GM12878 (cell line): ENCODE data around the gene TMEM132D. TPM values are rescaled to one million over a fixed set of nuclear protein-coding genes. Genes with fewer than 3 reads are reported as not detected.

Source experiments
- ATAC-seq: fragments of 200-7000 bp; cut with Tn5 transposase; 3 replicates; pipeline ENCODE4 v1.9.1; 2020; ENCODE audit warnings: mild to moderate bottlenecking, moderate library complexity
- BruUV-seq: library from RNA; stranded (reverse); fragments of 400-500 nt; replicated peaks from 2 replicates; lab custom pipeline; 2021; lab: Mats Ljungman, UMichigan
- CTCF ChIA-PET: fragments of 300-600 bp; sonication (Branson Sonifier 250); formaldehyde crosslinking; extraction: SDS; loops from one replicate; lab custom pipeline; 2021; ENCODE audit warnings: inconsistent platforms; lab: Yijun Ruan, JAX
- POLR2A ChIA-PET: fragments of 350-600 bp; formaldehyde crosslinking; extraction: SDS; loops from one replicate; lab custom pipeline; 2021; ENCODE audit warnings: inconsistent platforms; lab: Charles Lee
- RAD21 ChIA-PET: fragments of 300-600 bp; sonication (Branson Sonifier 250); formaldehyde crosslinking; loops from one replicate; lab custom pipeline; 2023; ENCODE audit warnings: antibody characterized with exemption; ENCODE audit not compliant: unreplicated experiment; lab: Charles Lee
- SMC1A ChIA-PET: fragments of 300-600 bp; sonication (Branson Sonifier 250); formaldehyde crosslinking; loops from one replicate; lab custom pipeline; 2023; ENCODE audit not compliant: unreplicated experiment, uncharacterized antibody; lab: Charles Lee
- DNase-seq: peaks from one replicate; pipeline ENCODE4 v3.0.0-alpha.2; 2011; ENCODE audit warnings: low read depth, low spot score
- FAIRE-seq: peaks from 3 replicates; lab custom pipeline; 2011; peaks lifted over from hg19 to GRCh38; lab: Jason Lieb, UNC
- H2AFZ ChIP-seq: 2 replicates; pipeline ENCODE4 v1.6.0; 2011; ENCODE audit warnings: low read depth, low read length, control low read depth; ENCODE audit not compliant: control insufficient read depth
- H3K27ac ChIP-seq: 2 replicates; pipeline ENCODE4 v1.5.1; 2011; ENCODE audit warnings: control low read depth; ENCODE audit not compliant: control insufficient read depth, insufficient read depth
- H3K27me3 ChIP-seq, 2 experiments: replicated peaks in 1 of 2; 2 replicates each; pipeline versions ENCODE4 v1.6.0 to v1.6.1; 2011; ENCODE audit warnings: low read length in 1 of 2; ENCODE audit not compliant: control insufficient read depth in 2 of 2, insufficient read depth in 2 of 2
- H3K36me3 ChIP-seq, 2 experiments: 2 replicates each; pipeline ENCODE4 v1.5.1; 2011; ENCODE audit warnings: low read length in 1 of 2; ENCODE audit not compliant: control insufficient read depth in 2 of 2, insufficient read depth in 2 of 2
- H3K4me1 ChIP-seq: 2 replicates; pipeline ENCODE4 v1.6.1; 2011; ENCODE audit warnings: mild to moderate bottlenecking, low read length, moderate library complexity, mixed read lengths; ENCODE audit not compliant: control insufficient read depth, insufficient read depth
- H3K4me2 ChIP-seq: 2 replicates; pipeline ENCODE4 v1.6.0; 2011; ENCODE audit warnings: control low read depth; ENCODE audit not compliant: control insufficient read depth, insufficient read depth
- H3K4me3 ChIP-seq: fragments of 200-600 bp; sonication (generic); 2 replicates; pipeline ENCODE4 v1.5.1; 2016
- H3K79me2 ChIP-seq: 2 replicates; pipeline ENCODE4 v1.6.0; 2011; ENCODE audit warnings: low read length; ENCODE audit not compliant: control insufficient read depth, insufficient read depth
- H3K9ac ChIP-seq: 2 replicates; pipeline ENCODE4 v1.8.0; 2011; ENCODE audit warnings: low read length, control low read depth, mixed read lengths; ENCODE audit not compliant: control insufficient read depth, insufficient read depth
- H3K9me3 ChIP-seq: replicated peaks from 3 replicates; pipeline ENCODE4 v1.5.1; 2011; ENCODE audit warnings: mild to moderate bottlenecking, low read length; ENCODE audit not compliant: control insufficient read depth, insufficient read depth
- H4K20me1 ChIP-seq: 2 replicates; pipeline ENCODE4 v1.6.0; 2011; ENCODE audit not compliant: control insufficient read depth, insufficient read depth
- BHLHE40 ChIP-seq, 2 experiments: fragments of 450-650 bp in 1 of 2; IDR thresholded peaks; 2 replicates each; pipeline ENCODE4 v1.6.1; 2011 to 2017; ENCODE audit warnings: low read depth in 2 of 2, borderline replicate concordance in 1 of 2, improper control_type of control experiment in 1 of 2, low read length in 1 of 2, mild to moderate bottlenecking in 1 of 2
- BMI1 ChIP-seq: fragments of 450-650 bp; IDR thresholded peaks from 2 replicates; pipeline ENCODE4 v1.6.1; 2016; ENCODE audit warnings: mild to moderate bottlenecking, moderate library complexity, borderline replicate concordance
- CHD2 ChIP-seq: IDR thresholded peaks from 2 replicates; pipeline ENCODE4 v1.6.1; 2011; ENCODE audit warnings: low read depth, low read length, improper control_type of control experiment, borderline replicate concordance
- CHD4 ChIP-seq: fragments of 200-600 bp; sonication (generic); IDR thresholded peaks from 2 replicates; pipeline ENCODE4 v1.6.1; 2016; ENCODE audit warnings: mild to moderate bottlenecking
- CREM ChIP-seq: IDR thresholded peaks from 2 replicates; pipeline ENCODE4 v1.6.1; 2014; ENCODE audit warnings: antibody characterized with exemption, low read depth
- EP300 ChIP-seq, 2 experiments: fragments of 150-350 bp in 1 of 2; IDR thresholded peaks; 2 replicates each; pipeline ENCODE4 v1.6.1; 2011 to 2012; ENCODE audit warnings: low read depth in 2 of 2, low read length in 2 of 2, borderline replicate concordance in 1 of 2, improper control_type of control experiment in 1 of 2, inconsistent platforms in 1 of 2; ENCODE audit not compliant: control insufficient read depth in 1 of 2
- ESRRA ChIP-seq: IDR thresholded peaks from 2 replicates; pipeline ENCODE4 v1.6.1; 2012; ENCODE audit warnings: mild to moderate bottlenecking, low read length, improper control_type of control experiment
- KAT2A ChIP-seq: conservative IDR thresholded peaks from 2 replicates; pipeline ENCODE4 v1.6.1; 2011; ENCODE audit warnings: low read depth, low read length; ENCODE audit not compliant: control insufficient read depth
- LARP7 ChIP-seq: fragments of 450-650 bp; IDR thresholded peaks from 2 replicates; pipeline ENCODE4 v1.6.1; 2017; ENCODE audit warnings: mild to moderate bottlenecking
- MAX ChIP-seq: IDR thresholded peaks from 2 replicates; pipeline ENCODE4 v1.6.1; 2012; ENCODE audit warnings: low read depth, low read length, improper control_type of control experiment
- MLLT1 ChIP-seq: fragments of 450-650 bp; IDR thresholded peaks from 2 replicates; pipeline ENCODE4 v1.6.1; 2016; ENCODE audit warnings: mild to moderate bottlenecking
- MTA2 ChIP-seq: fragments of 450-650 bp; IDR thresholded peaks from 2 replicates; pipeline ENCODE4 v1.6.1; 2016; ENCODE audit warnings: low read depth, mild to moderate bottlenecking, moderate library complexity
- NBN ChIP-seq: fragments of 450-650 bp; IDR thresholded peaks from 2 replicates; pipeline ENCODE4 v1.6.1; 2016
- NR2C2 ChIP-seq: IDR thresholded peaks from 2 replicates; pipeline ENCODE4 v1.6.1; 2011; ENCODE audit warnings: borderline replicate concordance, low read depth; ENCODE audit not compliant: control insufficient read depth, insufficient read length
- POLR2A ChIP-seq: IDR thresholded peaks from 2 replicates; pipeline ENCODE4 v1.6.1; 2011; ENCODE audit warnings: low read depth, mild to moderate bottlenecking, low read length
- SMAD5 ChIP-seq: IDR thresholded peaks from 2 replicates; pipeline ENCODE4 v1.6.1; 2016; ENCODE audit warnings: antibody characterized with exemption, low read depth
- SPI1 ChIP-seq: IDR thresholded peaks from 2 replicates; pipeline ENCODE4 v1.6.1; 2011; ENCODE audit warnings: low read depth, mild to moderate bottlenecking, low read length, moderate library complexity, borderline replicate concordance; ENCODE audit not compliant: insufficient read depth
- TAF1 ChIP-seq: IDR thresholded peaks from 2 replicates; pipeline ENCODE4 v1.6.1; 2011; ENCODE audit warnings: mild to moderate bottlenecking, low read depth, low read length, borderline replicate concordance
- TCF3 ChIP-seq: IDR thresholded peaks from 2 replicates; pipeline ENCODE4 v1.6.1; 2012; ENCODE audit warnings: low read depth, mild to moderate bottlenecking, low read length, borderline replicate concordance; ENCODE audit not compliant: insufficient read depth
- USF2 ChIP-seq: IDR thresholded peaks from 2 replicates; pipeline ENCODE4 v1.6.1; 2011; ENCODE audit warnings: low read depth, low read length, improper control_type of control experiment, borderline replicate concordance
- YY1 ChIP-seq: IDR thresholded peaks from 2 replicates; pipeline ENCODE4 v1.6.1; 2011; ENCODE audit warnings: low read depth, mild to moderate bottlenecking, low read length
- ZBED1 ChIP-seq: IDR thresholded peaks from 2 replicates; pipeline ENCODE4 v1.6.1; 2016; ENCODE audit warnings: borderline replicate concordance
- ZNF24 ChIP-seq: fragments of 450-650 bp; IDR thresholded peaks from 2 replicates; pipeline ENCODE4 v1.6.1; 2017; ENCODE audit warnings: antibody characterized with exemption, mild to moderate bottlenecking
- ZNF274 ChIP-seq: IDR thresholded peaks from one replicate; pipeline ENCODE4 v1.8.0; 2011; ENCODE audit not compliant: insufficient read length, insufficient read depth
- ZNF622 ChIP-seq: fragments of 450-650 bp; IDR thresholded peaks from 2 replicates; pipeline ENCODE4 v1.6.1; 2017; ENCODE audit warnings: mild to moderate bottlenecking, inconsistent platforms
- ZSCAN29 ChIP-seq: fragments of 450-650 bp; IDR thresholded peaks from 2 replicates; pipeline ENCODE4 v1.6.1; 2017; ENCODE audit warnings: mild to moderate bottlenecking, moderate library complexity
- WGBS: methylation state at CpG from one replicate; pipeline ENCODE4 v1.1.6; 2016; ENCODE audit warnings: low lambda C conversion rate; ENCODE audit not compliant: insufficient replicate concordance, insufficient coverage; ENCODE audit errors: missing lambda C conversion rate; 5-methylcytosine and 5-hydroxymethylcytosine counted together
- in situ Hi-C: fragments of 300-500 bp; cut with MboI; formaldehyde crosslinking; loops from 9 replicates; pipeline ENCODE4 v1.14.3; 2018; ENCODE audit warnings: mixed read lengths
- intact Hi-C: fragments of 100-400 bp; cut with micrococcal nuclease; formaldehyde crosslinking; loops from one replicate; pipeline ENCODE4 v1.14.2; 2022; ENCODE audit not compliant: unreplicated experiment
- polyA plus RNA-seq, 11 experiments: library from polyadenylated mRNA; depleted of rRNA in 4 of 11; unstranded in 6 of 11; stranded (reverse) in 5 of 11; fragments of >200 nt; fragmentation: Nextera tagmentation in 4 of 11; fragmentation: Illumina TruSeq in 1 of 11; extraction: Ambion mirVana in 4 of 11; extraction: Trizol in 1 of 11; gene quantifications; 1 replicate in 1 of 11; 2 replicates in 10 of 11; pipeline versions ENCODE4 v1.2.1 to v1.2.3, GENCODE V29; 2011 to 2016; ENCODE audit warnings: inconsistent platforms in 2 of 11, missing spikeins in 2 of 11, low read depth in 1 of 11
- total RNA-seq, 4 experiments: library from RNA; depleted of rRNA in 3 of 4; stranded (reverse); fragments of >200 nt in 3 of 4; fragmentation: Illumina TruSeq in 1 of 4; extraction: Trizol in 1 of 4; gene quantifications; 2 replicates each; pipeline versions ENCODE4 v1.2.1 to v1.2.3, GENCODE V29; 2013 to 2021

Gene TMEM132D
- total and polyA plus RNA-seq, 10 of the 15 experiments (the other 5 are each of a cell fraction or from before 2014, with no cell fraction given), result under 0.01 to 0.12 (median 0.02) TPM; not detected in 3

GRCh38 chr12:129631316-129631715, 272.5 kb downstream of the TMEM132D start (continued):
- TF ChIP-seq SPI1 (no peak), MLLT1 (no peak), USF2 (no peak), BMI1 (no peak), ZBED1 (no peak), ZNF622 (no peak), CHD4 (no peak), BHLHE40 (IDR thresholded peaks at IDR 0.05; ENCODE audit: borderline replicate concordance in 1 of 2, low read depth in 2 of 2, low read length in 1 of 2) (no peak), ZNF24 (no peak), MTA2 (no peak), ESRRA (no peak), YY1 (no peak)

GRCh38 chr12:129629901-129630300, 273.9 kb downstream of the TMEM132D start:
- Histone ChIP-seq H3K36me3 (no peaks in the 10 kb centered on the region), H3K27me3 (no peaks in the 10 kb centered on the region), H2AFZ (no peak overlapping the region), H4K20me1 (no peaks in the 10 kb centered on the region), H3K79me2 (no peaks in the 10 kb centered on the region), H3K4me2 (no peak overlapping the region), H3K4me3 (no peak overlapping the region), H3K27ac (no peak overlapping the region), H3K9me3 (no peaks in the 10 kb centered on the region), H3K4me1 (no peaks in the 10 kb centered on the region), H3K9ac (no peak overlapping the region)
- intact Hi-C loops, result no loop called here
- ChIA-PET RAD21 (no interaction called here), CTCF (interaction anchor here (0.6 kb wide), 1 partner anchor 22 kb away, joined by 3 read pairs; no protein-coding TSS in a partner anchor), POLR2A (no interaction called here), SMC1A (no interaction called here)
- DNase-seq, result no peak
- no peak for ATAC-seq
- TF ChIP-seq TAF1 (no peak), ZNF274 (no peak), EP300 (IDR thresholded peaks at IDR 0.05; ENCODE audit: borderline replicate concordance in 1 of 2, control insufficient read depth in 1 of 2, low read depth in 2 of 2, low read length in 2 of 2) (no peak), ZSCAN29 (no peak), MAX (no peak), KAT2A (no peak), NBN (no peak), CREM (no peak), POLR2A (no peak), TCF3 (no peak), SMAD5 (no peak), NR2C2 (no peak), CHD2 (no peak), ZNF622 (no peak), LARP7 (no peak)
- in situ Hi-C loops, result no loop called here
- BruUV-seq, result no TSS peak
- no peak for FAIRE-seq
- WGBS, result 0% methylated on average over 1 of the region's 1 CpG
